Activated CD4-positive, alpha-beta T cell treated with anti-CD3 and anti-CD28 coated beads, Interleukin-2, amount 10 ng/mL, durations not matched to agents 24 days and 14 days (primary cell): Measurements from ENCODE around the gene MEGF11. TPM values are rescaled to one million over a fixed set of nuclear protein-coding genes. Genes with fewer than 3 reads are reported as not detected.

ENCODE experiments used
- DNase-seq: peaks from one replicate; pipeline ENCODE4 v3.0.0; 2022
- H3K27ac Mint-ChIP-seq: one replicate; pipeline ENCODE4 v1.8.0; 2022; ENCODE audit warnings: mild to moderate bottlenecking, mixed read lengths
- H3K27me3 Mint-ChIP-seq: one replicate; pipeline ENCODE4 v1.8.0; 2022; ENCODE audit warnings: mixed read lengths
- H3K36me3 Mint-ChIP-seq: one replicate; pipeline ENCODE4 v1.8.0; 2022; ENCODE audit warnings: low read depth, mild to moderate bottlenecking, mixed read lengths
- H3K4me1 Mint-ChIP-seq: one replicate; pipeline ENCODE4 v1.8.0; 2021; ENCODE audit warnings: mixed read lengths
- H3K4me3 Mint-ChIP-seq: one replicate; pipeline ENCODE4 v1.8.0; 2022; ENCODE audit warnings: mild to moderate bottlenecking, moderate library complexity, mixed read lengths
- H3K9me3 Mint-ChIP-seq: one replicate; pipeline ENCODE4 v1.8.0; 2021; ENCODE audit warnings: mixed read lengths
- intact Hi-C: fragments of 100-400 bp; cut with micrococcal nuclease; formaldehyde crosslinking; loops from one replicate; pipeline ENCODE4 v1.15.1; 2023
- total RNA-seq: library from RNA; stranded (reverse); gene quantifications from 2 replicates; pipeline ENCODE4 v1.2.3, GENCODE V29; 2022

The MEGF11 gene
- total RNA-seq, 1 donor from 2014 or later = not detected

DNA sequence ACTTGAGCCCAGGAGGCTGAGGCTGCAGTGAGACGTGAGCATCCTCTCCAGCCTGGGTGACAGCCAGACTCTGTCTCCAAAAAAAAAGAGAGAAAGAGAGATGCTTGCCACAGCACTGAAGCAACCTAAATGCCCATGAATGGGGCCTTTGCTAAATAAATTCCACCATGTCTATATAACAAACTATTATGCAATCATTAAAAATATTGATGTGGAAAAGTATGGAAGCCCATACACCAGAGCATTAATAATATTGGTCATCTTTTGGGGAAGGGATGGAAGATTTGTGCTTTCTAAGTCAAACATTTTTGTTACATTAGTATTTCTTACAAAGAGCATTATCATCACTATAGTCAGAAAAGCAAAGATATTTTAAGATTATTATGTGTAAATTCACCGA lies 116.6 kb downstream of the MEGF11 start:
- Mint-ChIP-seq H3K4me3 (no peak overlapping the region), H3K4me1 (peaks cover 9% of the 10 kb centered on the region), H3K27ac (no peak overlapping the region), H3K27me3 (no peaks in the 10 kb centered on the region), H3K9me3 (no peaks in the 10 kb centered on the region), H3K36me3 (no peaks in the 10 kb centered on the region)
- intact Hi-C loops = no loop called here
- no peak for DNase-seq

DNA sequence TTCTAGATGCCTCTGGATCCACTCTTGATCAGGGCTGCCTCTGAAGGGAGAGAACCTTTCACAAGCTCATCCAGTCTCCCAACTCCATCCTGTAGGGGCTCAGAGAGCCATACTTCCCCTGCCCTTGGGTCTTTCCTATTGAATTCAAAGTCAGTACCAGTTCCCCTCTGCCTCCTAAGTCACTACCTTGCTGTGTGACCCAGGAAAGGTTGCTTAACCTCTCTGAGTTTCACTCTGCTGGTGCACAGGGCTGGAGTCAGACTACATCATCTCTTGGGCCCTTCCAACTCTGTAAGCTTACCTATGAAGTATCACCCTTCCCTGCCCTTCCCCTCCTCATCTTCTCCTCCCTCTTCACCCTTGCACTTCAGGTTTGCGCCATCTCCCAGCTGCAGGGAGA lies 117.9 kb downstream of the MEGF11 start:
- Mint-ChIP-seq H3K4me3 (no peak overlapping the region), H3K27ac (no peak overlapping the region), H3K36me3 (no peaks in the 10 kb centered on the region), H3K4me1 (peaks cover 9% of the 10 kb centered on the region), H3K9me3 (no peaks in the 10 kb centered on the region), H3K27me3 (peaks cover 2% of the 10 kb centered on the region)
- DNase-seq = no peak
- intact Hi-C loops = no loop called here

DNA sequence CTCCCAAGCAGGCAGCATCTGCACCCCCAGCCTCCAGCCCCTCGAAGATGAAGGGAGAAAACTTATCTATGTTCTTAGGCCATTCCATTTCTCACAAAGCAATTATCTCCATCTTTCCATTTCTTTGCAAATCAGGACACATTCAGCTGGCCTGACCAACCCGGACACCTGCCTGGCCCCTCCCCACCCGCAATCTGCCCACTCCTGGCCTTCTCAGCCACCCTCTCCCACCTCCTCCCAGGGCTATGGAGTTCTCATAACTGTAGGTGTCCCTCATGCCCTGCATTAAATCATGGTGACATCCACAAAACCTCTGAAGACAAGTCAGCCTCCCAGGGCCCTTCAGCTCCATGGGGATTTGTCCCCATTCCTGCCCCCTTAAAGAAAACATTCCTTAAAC lies 119.3 kb downstream of the MEGF11 start:
- H3K4me1 Mint-ChIP-seq = peaks cover 9% of the 10 kb centered on the region
- H3K4me3 Mint-ChIP-seq = no peak overlapping the region
- H3K9me3 Mint-ChIP-seq = no peaks in the 10 kb centered on the region
- peaks cover 6% of the 10 kb centered on the region for H3K27me3 Mint-ChIP-seq
- H3K36me3 Mint-ChIP-seq = no peaks in the 10 kb centered on the region
- intact Hi-C loops = no loop called here
- no peak overlapping the region for H3K27ac Mint-ChIP-seq
- no peak for DNase-seq

DNA sequence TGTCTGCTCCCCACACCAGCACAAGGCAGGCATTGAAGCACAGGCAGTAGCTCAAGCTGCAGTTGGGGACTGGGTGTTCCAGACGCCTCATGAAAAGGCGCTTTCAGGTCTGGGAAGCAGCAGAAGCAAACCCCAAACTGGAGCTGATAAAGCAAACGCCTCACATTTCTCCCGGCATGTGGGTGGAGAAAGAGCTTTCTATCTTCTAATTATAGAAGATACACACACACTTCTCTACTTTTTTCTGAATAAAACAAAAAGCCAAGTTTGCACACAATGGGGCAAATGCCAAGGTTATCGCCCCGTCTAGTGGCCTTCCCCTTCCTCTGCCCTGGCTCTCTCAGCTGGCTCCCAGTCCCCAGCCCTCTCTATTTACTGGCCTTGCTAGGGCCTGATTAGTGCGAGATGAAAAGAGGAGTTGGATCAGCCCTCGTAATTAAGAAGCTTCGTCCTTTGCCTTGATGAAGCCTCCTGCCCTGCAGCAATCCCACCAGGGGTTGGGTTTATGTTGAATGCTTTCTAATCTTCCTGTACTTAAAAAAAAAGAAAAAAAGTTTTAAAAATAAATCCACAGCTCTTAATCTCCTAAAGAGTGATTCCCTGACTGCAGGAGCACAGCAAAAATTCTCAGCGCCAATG lies 120.2 kb downstream of the MEGF11 start:
- H3K9me3 Mint-ChIP-seq = no peaks in the 10 kb centered on the region
- peaks cover 6% of the 10 kb centered on the region for H3K27me3 Mint-ChIP-seq
- H3K36me3 Mint-ChIP-seq = no peaks in the 10 kb centered on the region
- peaks cover 9% of the 10 kb centered on the region for H3K4me1 Mint-ChIP-seq
- H3K27ac Mint-ChIP-seq = no peak overlapping the region
- H3K4me3 Mint-ChIP-seq = no peak overlapping the region
- intact Hi-C loops = no loop called here
- no peak for DNase-seq

DNA sequence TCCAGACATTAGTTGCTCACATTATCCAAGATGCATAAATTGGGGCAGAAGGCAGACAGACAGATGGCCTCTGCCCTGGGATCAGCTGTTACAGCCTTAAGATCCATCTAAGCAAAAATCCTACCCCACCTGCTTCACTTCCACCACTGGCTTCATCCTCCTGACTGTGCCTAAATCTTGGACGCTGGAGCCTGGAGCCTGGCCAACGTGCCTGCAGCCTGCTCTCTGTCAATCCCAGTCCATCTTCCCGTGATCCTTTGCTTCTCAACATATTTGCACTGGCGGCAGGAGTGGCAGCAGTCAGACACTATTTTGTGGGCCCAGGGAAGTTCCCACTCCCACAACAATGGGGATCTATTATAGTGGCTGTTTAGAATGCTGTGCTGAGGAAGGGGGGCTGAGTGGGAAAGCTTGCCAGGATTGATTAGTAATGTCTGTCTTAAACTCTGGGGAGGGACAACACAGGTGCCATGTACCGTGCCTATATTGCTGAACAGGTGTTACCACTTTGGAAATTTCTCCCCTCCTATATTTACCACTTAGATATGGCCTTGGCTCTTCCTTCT lies 121.2 kb downstream of the MEGF11 start:
- Mint-ChIP-seq H3K27me3 (peaks cover 8% of the 10 kb centered on the region), H3K4me1 (peaks cover 9% of the 10 kb centered on the region), H3K36me3 (no peaks in the 10 kb centered on the region), H3K9me3 (no peaks in the 10 kb centered on the region), H3K27ac (no peak overlapping the region), H3K4me3 (no peak overlapping the region)
- DNase-seq = no peak
- intact Hi-C loops = no loop called here

DNA sequence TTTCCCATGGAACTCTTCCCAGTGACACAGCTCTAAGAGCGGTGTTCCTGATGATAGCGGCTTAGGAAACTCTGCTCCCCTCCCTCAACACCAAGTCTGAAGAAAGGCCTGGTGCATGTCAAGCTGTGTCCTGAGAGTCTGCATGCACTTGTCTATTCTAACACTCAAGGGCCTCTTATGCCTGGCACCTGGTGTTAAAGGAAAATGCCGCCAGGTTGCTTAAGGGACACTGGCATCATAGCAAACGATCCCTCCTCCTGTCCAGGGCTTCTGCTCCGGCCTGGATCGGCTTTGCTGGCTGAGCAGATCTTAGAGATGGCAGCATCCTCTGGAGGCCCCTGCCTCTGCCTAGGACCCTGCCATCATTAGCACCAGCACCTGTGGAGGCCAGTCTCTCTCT lies 121.7 kb downstream of the MEGF11 start:
- Mint-ChIP-seq H3K36me3 (no peaks in the 10 kb centered on the region), H3K4me3 (no peak overlapping the region), H3K4me1 (peaks cover 9% of the 10 kb centered on the region), H3K27ac (no peak overlapping the region), H3K9me3 (no peaks in the 10 kb centered on the region), H3K27me3 (peaks cover 8% of the 10 kb centered on the region)
- no peak for DNase-seq
- intact Hi-C loops = no loop called here

DNA sequence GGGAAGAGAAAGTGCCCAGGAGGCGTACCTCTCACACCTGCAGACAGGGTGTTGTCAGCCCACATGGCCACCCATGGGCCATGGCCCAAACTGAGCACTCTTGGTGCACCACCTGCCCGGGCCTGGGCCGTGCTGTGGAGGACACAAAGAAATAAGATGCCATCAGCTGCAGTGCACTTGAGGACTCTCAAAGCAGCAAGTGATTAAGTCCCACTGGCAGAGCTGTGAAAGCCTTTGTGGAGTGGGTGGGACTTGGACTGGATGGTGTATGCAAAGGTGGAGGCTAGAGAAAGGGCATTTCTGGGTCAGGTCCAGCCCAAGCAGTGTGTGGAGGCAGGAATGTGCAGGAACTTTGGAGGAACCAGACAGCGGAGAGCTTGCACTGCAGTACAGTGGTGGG lies 122.3 kb downstream of the MEGF11 start:
- Mint-ChIP-seq H3K27ac (no peak overlapping the region), H3K36me3 (no peaks in the 10 kb centered on the region), H3K4me3 (no peak overlapping the region), H3K9me3 (no peaks in the 10 kb centered on the region), H3K27me3 (peaks cover 10% of the 10 kb centered on the region), H3K4me1 (peaks cover 9% of the 10 kb centered on the region)
- DNase-seq = no peak
- intact Hi-C loops = no loop called here

DNA sequence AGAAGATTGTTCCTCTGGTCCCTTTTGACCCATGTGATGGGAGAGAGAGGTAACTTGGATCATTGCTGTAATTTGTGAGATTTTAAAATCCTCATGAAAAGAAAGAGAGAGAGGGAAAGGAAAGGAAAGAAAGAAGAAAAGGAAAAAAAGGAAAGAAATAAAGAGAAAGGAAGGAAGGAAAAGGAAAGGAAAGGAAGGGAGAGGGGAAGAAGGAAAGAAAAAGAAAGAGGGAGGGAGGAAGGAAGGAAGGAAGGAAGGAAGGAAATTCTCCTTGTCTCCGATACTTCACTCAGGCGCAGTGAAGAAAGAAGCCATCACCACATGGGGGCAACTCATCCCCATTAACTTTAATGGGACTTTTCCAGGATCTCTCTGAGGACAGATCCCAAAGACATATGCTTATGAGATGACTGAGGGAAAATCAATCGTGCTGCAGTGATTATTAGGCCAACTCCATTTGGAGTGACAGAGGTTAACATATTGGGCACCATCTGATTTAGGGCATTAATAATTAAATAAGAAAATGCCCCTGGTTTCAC lies 123.0 kb downstream of the MEGF11 start:
- H3K4me1 Mint-ChIP-seq = peaks cover 4% of the 10 kb centered on the region
- intact Hi-C loops = no loop called here
- no peak overlapping the region for H3K4me3 Mint-ChIP-seq
- no peaks in the 10 kb centered on the region for H3K9me3 Mint-ChIP-seq
- no peak for DNase-seq
- H3K27me3 Mint-ChIP-seq = peaks cover 11% of the 10 kb centered on the region
- H3K27ac Mint-ChIP-seq = no peak overlapping the region
- no peaks in the 10 kb centered on the region for H3K36me3 Mint-ChIP-seq

DNA sequence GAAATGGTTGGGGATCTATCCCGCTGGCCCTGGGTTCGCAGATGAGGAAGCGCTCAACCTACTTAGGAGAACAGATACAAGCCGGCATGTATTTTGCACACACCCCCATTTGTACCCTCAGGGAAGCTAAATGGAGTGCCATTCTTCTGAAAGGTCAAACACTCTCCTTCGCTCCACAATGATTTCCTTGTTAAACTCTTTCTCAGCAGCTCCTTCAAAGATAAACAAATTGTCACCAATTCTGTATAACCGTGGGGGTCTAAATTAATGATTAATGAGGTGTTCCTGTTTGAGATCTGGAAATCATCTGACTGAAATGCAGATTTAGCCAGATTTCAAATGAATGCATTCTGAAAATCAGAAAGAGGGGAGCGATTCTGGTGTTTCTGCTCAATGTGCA lies 124.0 kb downstream of the MEGF11 start:
- Mint-ChIP-seq H3K9me3 (no peaks in the 10 kb centered on the region), H3K27ac (no peak overlapping the region), H3K36me3 (no peaks in the 10 kb centered on the region), H3K27me3 (peaks cover 14% of the 10 kb centered on the region), H3K4me3 (no peak overlapping the region), H3K4me1 (no peaks in the 10 kb centered on the region)
- intact Hi-C loops = no loop called here
- DNase-seq = no peak

DNA sequence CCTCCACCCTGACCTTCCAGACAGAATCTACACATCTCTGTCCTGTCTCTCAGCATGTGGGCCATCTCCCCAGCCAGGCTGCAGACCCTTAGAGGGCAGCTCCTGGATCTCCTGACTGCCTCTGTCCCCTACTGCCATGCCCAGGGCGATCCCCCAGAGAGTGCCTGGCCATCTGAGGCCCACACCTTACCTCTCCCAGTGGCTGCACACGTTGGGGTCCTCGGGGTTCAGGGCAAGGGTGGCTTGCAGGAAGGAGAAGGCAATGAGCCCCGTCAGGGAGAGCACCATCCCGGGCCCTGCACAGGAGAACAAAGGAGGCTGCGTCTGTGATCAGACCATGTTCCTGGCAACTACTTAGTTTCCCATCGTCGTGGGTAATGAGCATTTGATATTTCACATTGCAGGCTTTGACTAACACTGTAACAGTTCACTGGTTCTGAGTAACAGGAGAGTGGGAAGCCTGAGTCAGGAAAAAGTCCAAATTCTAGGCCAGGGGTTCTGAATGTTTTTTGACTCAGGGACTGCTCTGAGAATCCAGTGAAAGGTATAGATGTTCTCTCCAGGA lies 125.4 kb downstream of the MEGF11 start:
- no peaks in the 10 kb centered on the region for H3K4me1 Mint-ChIP-seq
- H3K9me3 Mint-ChIP-seq = no peaks in the 10 kb centered on the region
- DNase-seq = no peak
- intact Hi-C loops = no loop called here
- H3K4me3 Mint-ChIP-seq = no peak overlapping the region
- H3K27me3 Mint-ChIP-seq = peaks cover 16% of the 10 kb centered on the region
- no peak overlapping the region for H3K27ac Mint-ChIP-seq
- no peaks in the 10 kb centered on the region for H3K36me3 Mint-ChIP-seq

DNA sequence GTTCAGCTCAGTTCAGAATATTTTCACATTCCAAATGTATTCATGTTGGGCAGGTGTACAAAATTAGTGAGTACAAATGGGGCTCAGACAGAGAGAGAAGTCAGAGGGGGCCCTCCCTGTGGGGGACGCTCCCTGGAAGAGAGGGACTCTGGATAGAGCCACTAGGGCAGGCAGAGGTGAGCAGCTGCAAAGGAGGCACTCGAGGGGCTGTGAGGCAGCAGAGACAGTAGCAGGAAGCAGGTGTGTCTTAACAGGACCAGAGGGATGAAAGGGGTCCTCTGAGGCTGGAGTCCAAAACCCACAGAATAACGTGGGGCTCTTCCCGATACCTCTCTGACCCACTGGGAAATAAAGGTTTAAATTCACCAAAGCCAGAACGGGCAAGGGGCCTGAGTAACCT lies 127.1 kb downstream of the MEGF11 start:
- Mint-ChIP-seq H3K9me3 (no peaks in the 10 kb centered on the region), H3K27ac (no peak overlapping the region), H3K4me1 (no peaks in the 10 kb centered on the region), H3K36me3 (no peaks in the 10 kb centered on the region), H3K27me3 (peaks cover 18% of the 10 kb centered on the region), H3K4me3 (no peak overlapping the region)
- no peak for DNase-seq
- intact Hi-C loops = no loop called here

DNA sequence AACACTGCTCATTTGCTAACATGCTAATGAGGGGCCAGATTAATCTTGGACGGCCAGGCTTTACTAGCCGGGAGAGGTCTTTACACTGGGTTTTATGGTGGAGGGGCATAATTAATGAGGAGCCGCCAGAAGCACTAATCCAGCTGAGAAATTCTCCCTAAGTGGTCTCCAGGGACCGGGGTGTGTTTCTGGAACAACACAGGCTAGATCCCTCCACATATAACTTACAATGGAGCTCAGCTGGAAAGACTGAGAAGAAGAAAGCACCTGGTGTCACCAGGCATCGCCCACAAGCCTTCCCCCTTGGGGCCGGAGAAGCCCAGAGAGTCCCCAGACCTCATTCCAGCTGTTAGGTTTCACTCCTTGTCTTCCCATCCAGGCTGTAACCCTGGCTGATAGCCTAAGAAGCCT lies 127.5 kb downstream of the MEGF11 start:
- no peaks in the 10 kb centered on the region for H3K36me3 Mint-ChIP-seq
- H3K9me3 Mint-ChIP-seq = no peaks in the 10 kb centered on the region
- no peak overlapping the region for H3K27ac Mint-ChIP-seq
- intact Hi-C loops = no loop called here
- H3K4me1 Mint-ChIP-seq = no peaks in the 10 kb centered on the region
- peaks cover 20% of the 10 kb centered on the region for H3K27me3 Mint-ChIP-seq
- no peak for DNase-seq
- H3K4me3 Mint-ChIP-seq = no peak overlapping the region

DNA sequence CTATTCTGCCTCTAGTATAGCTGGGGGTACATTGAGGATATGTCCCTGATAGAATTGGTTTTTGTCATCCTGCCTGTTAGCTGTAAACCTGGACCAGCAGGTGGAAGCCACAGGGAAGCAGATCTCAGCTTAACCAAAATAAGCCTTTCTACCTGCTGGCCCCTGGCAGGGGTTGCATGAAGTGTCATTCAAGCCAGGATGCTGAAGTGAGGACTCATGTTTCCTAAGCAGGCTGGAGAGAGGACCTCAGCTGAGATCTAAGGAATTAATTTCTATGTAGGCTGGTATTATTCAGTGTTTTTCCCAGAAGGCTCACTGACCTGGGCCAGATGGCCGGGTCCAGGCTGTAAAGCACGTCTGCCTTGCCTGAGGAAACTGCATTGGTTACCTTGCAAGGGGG lies 128.9 kb downstream of the MEGF11 start:
- intact Hi-C loops = no loop called here
- Mint-ChIP-seq H3K27me3 (peaks cover 17% of the 10 kb centered on the region), H3K36me3 (no peaks in the 10 kb centered on the region), H3K9me3 (no peaks in the 10 kb centered on the region), H3K27ac (no peak overlapping the region), H3K4me1 (no peaks in the 10 kb centered on the region), H3K4me3 (no peak overlapping the region)
- no peak for DNase-seq

DNA sequence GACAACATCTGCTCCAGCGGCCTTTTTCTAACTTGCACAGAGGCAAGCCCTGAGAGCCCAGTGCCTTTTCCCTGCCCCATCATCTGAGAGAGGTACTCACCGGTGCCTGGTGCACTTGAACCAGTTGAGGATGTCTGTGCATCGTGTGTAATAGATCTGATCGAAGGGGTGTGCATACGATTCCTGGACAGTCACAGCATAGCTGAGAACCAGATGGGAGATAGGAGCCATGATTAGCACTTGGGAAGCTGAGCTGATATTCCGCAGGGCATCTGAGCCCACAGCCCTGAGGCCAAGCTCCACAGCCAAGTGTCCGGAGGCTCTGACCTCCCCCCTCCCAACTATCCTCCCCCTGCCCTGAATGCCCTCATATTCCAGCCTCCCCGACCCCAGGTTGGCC lies 129.8 kb downstream of the MEGF11 start:
- intact Hi-C loops = no loop called here
- no peak for DNase-seq
- Mint-ChIP-seq H3K27ac (no peak overlapping the region), H3K9me3 (no peaks in the 10 kb centered on the region), H3K4me1 (no peaks in the 10 kb centered on the region), H3K36me3 (no peaks in the 10 kb centered on the region), H3K27me3 (peaks cover 18% of the 10 kb centered on the region), H3K4me3 (no peak overlapping the region)
